ENCODE results near the gene ACP1.

DNA sequence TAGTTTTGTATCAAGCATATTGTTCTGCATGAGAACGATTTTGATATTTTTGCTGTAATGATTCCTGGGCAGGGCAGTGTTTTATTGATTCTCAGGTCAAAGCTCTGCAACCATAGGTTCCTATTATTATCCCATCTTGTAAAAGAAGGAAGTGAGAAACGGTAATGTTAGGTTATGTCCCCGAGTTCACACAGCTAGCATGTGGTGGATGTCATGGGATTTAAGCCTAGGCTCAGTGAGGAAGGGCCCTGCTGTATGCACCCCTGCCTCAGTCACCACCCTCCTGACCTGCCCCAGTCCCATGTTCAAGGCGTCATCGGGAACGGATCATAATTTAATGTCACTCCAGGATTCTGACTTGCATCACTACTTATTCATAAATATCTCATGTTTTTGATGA is 10.7 kb downstream of the ACP1 start:
- TF ChIP-seq, protein P1, sequence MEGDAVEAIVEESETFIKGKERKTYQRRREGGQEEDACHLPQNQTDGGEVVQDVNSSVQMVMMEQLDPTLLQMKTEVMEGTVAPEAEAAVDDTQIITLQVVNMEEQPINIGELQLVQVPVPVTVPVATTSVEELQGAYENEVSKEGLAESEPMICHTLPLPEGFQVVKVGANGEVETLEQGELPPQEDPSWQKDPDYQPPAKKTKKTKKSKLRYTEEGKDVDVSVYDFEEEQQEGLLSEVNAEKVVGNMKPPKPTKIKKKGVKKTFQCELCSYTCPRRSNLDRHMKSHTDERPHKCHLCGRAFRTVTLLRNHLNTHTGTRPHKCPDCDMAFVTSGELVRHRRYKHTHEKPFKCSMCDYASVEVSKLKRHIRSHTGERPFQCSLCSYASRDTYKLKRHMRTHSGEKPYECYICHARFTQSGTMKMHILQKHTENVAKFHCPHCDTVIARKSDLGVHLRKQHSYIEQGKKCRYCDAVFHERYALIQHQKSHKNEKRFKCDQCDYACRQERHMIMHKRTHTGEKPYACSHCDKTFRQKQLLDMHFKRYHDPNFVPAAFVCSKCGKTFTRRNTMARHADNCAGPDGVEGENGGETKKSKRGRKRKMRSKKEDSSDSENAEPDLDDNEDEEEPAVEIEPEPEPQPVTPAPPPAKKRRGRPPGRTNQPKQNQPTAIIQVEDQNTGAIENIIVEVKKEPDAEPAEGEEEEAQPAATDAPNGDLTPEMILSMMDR (IDR thresholded peaks at IDR 0.05) = no peak
- TF ChIP-seq EP300 (IDR thresholded peaks at IDR 0.05) = no peak
